Astrocyte (in vitro differentiated cells and primary cell): Measurements from ENCODE around the gene GREB1. TPM values are rescaled to one million over a fixed set of nuclear protein-coding genes. Genes with fewer than 3 reads are reported as not detected.
A peak's percentile ranks its signal among the peaks of the same experiment; 100 is the strongest.

Source experiments
- DNase-seq: peaks from one replicate; pipeline ENCODE4 v3.0.0-alpha.2; 2010; ENCODE audit warnings: low read depth
- FAIRE-seq: peaks from 2 replicates; lab custom pipeline; 2011; peaks lifted over from hg19 to GRCh38; lab: Jason Lieb, UNC
- H2AFZ ChIP-seq: 2 replicates; pipeline ENCODE4 v1.6.0; 2012; ENCODE audit warnings: low read depth, low read length, inconsistent platforms
- H3K27ac ChIP-seq: 2 replicates; pipeline ENCODE4 v1.5.1; 2011; ENCODE audit warnings: low read depth, low read length, inconsistent platforms
- H3K27me3 ChIP-seq: 2 replicates; pipeline ENCODE4 v1.6.0; 2011; ENCODE audit warnings: low read length, inconsistent platforms; ENCODE audit not compliant: insufficient read depth
- H3K36me3 ChIP-seq: 2 replicates; pipeline ENCODE4 v1.5.1; 2011; ENCODE audit warnings: low read length, inconsistent platforms; ENCODE audit not compliant: insufficient read depth
- H3K4me1 ChIP-seq: 2 replicates; pipeline ENCODE4 v1.5.1; 2011; ENCODE audit warnings: low read length, inconsistent platforms; ENCODE audit not compliant: insufficient read depth
- H3K4me2 ChIP-seq: 2 replicates; pipeline ENCODE4 v1.6.0; 2012; ENCODE audit warnings: low read length, inconsistent platforms
- H3K4me3 ChIP-seq: 2 replicates; pipeline ENCODE4 v1.5.1; 2011; ENCODE audit warnings: low read depth, mild to moderate bottlenecking, low read length, inconsistent platforms; ENCODE audit not compliant: insufficient read depth
- H3K79me2 ChIP-seq: 2 replicates; pipeline ENCODE4 v1.6.0; 2012; ENCODE audit warnings: mild to moderate bottlenecking, low read length, inconsistent platforms; ENCODE audit not compliant: insufficient read depth
- H3K9ac ChIP-seq: 2 replicates; pipeline ENCODE4 v1.6.0; 2012; ENCODE audit warnings: mild to moderate bottlenecking, low read length, inconsistent platforms
- H3K9me3 ChIP-seq: 2 replicates; pipeline ENCODE4 v1.5.1; 2012; ENCODE audit warnings: low read depth, mild to moderate bottlenecking, low read length, inconsistent platforms; ENCODE audit not compliant: insufficient read depth
- H4K20me1 ChIP-seq: 2 replicates; pipeline ENCODE4 v1.6.0; 2012; ENCODE audit warnings: low read length, inconsistent platforms; ENCODE audit not compliant: insufficient read depth
- H3K27ac Mint-ChIP-seq: one replicate; pipeline ENCODE4 v1.8.0; 2021; ENCODE audit warnings: mild to moderate bottlenecking, mixed read lengths; ENCODE audit not compliant: unreplicated experiment
- H3K27me3 Mint-ChIP-seq: one replicate; pipeline ENCODE4 v1.8.0; 2021; ENCODE audit warnings: low read depth, mixed read lengths; ENCODE audit not compliant: unreplicated experiment
- H3K36me3 Mint-ChIP-seq: one replicate; pipeline ENCODE4 v1.8.0; 2021; ENCODE audit warnings: low read depth, mixed read lengths; ENCODE audit not compliant: unreplicated experiment
- H3K4me1 Mint-ChIP-seq: one replicate; pipeline ENCODE4 v1.8.0; 2021; ENCODE audit warnings: low read depth, mixed read lengths; ENCODE audit not compliant: unreplicated experiment
- H3K4me3 Mint-ChIP-seq: one replicate; pipeline ENCODE4 v1.8.0; 2021; ENCODE audit warnings: mild to moderate bottlenecking, moderate library complexity, mixed read lengths; ENCODE audit not compliant: unreplicated experiment
- H3K9me3 Mint-ChIP-seq: one replicate; pipeline ENCODE4 v1.8.0; 2021; ENCODE audit warnings: mild to moderate bottlenecking, mixed read lengths; ENCODE audit not compliant: unreplicated experiment
- CTCF ChIP-seq: IDR thresholded peaks from 2 replicates; pipeline ENCODE4 v1.5.1; 2011; ENCODE audit warnings: low read depth, mild to moderate bottlenecking, inconsistent platforms, low read length, moderate library complexity; ENCODE audit not compliant: insufficient read depth
- EZH2 ChIP-seq: IDR thresholded peaks from 2 replicates; pipeline ENCODE4 v1.6.1; 2012; ENCODE audit warnings: mild to moderate bottlenecking, low read length, inconsistent platforms; ENCODE audit not compliant: insufficient read depth
- total RNA-seq: library from RNA; stranded (reverse); gene quantifications from 2 replicates; pipeline ENCODE4 v1.2.1, GENCODE V29; 2021

Gene GREB1
- total RNA-seq, 1 donor from 2014 or later: 14.5 TPM

DNA sequence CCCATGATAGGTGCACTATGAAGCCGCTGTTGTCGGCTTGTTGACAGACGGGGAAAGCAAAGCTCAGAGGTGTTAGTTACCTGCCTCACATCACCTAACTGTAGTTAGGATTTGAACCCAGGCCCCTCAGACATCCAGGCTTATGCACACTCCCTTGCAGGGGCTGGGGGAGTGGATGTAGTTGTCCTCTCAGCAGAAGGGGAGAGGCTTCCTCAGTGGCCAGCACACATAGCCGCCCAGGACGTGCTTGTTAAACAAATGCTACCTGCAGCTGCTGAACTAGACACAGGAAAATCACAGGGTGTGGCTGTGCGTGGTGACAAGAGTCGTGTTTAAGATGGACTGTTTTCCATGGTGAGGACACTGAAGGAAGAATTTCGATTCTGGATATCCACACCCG is 39.2 kb downstream of the GREB1 start:
- FAIRE-seq: no peak

GRCh38 chr2:11573418-11574175 is 39.8 kb downstream of the GREB1 start:
- Histone ChIP-seq H3K36me3 (no peaks in the 10 kb centered on the region), H3K9me3 (no peaks in the 10 kb centered on the region), H3K4me1 (peaks cover 16% of the 10 kb centered on the region), H2AFZ (no peak overlapping the region), H3K27ac (no peak overlapping the region), H3K4me2 (peak overlapping the region; percentile 50), H3K27me3 (peaks cover 10% of the 10 kb centered on the region), H3K79me2 (no peaks in the 10 kb centered on the region), H4K20me1 (no peaks in the 10 kb centered on the region), H3K9ac (peak overlapping the region; percentile 13), H3K4me3 (no peak overlapping the region)
- TF ChIP-seq CTCF: no peak
- no peak for TF ChIP-seq EZH2
- Mint-ChIP-seq H3K36me3 (no peaks in the 10 kb centered on the region), H3K27ac (peak overlapping the region; percentile 91), H3K27me3 (peaks cover 21% of the 10 kb centered on the region), H3K9me3 (peaks cover 1% of the 10 kb centered on the region), H3K4me3 (no peak overlapping the region), H3K4me1 (peaks cover 36% of the 10 kb centered on the region)
- FAIRE-seq (no peak), DNase-seq (peak; percentile 78)

More for the DNA sequence above, 39.2 kb downstream of the GREB1 start:
- Mint-ChIP-seq H3K36me3 (no peaks in the 10 kb centered on the region), H3K4me1 (peaks cover 36% of the 10 kb centered on the region), H3K9me3 (peaks cover 1% of the 10 kb centered on the region), H3K4me3 (no peak overlapping the region), H3K27me3 (peaks cover 21% of the 10 kb centered on the region), H3K27ac (peak overlapping the region; percentile 91)
- H3K79me2 ChIP-seq: no peaks in the 10 kb centered on the region
- no peak for DNase-seq
- H3K36me3 ChIP-seq: no peaks in the 10 kb centered on the region
- peak overlapping the region; percentile 50 for H3K4me2 ChIP-seq
- H2AFZ ChIP-seq: no peak overlapping the region
- H4K20me1 ChIP-seq: no peaks in the 10 kb centered on the region
- no peak for TF ChIP-seq EZH2
- no peak for TF ChIP-seq CTCF
- H3K27me3 ChIP-seq: peaks cover 13% of the 10 kb centered on the region
- no peak overlapping the region for H3K27ac ChIP-seq
- H3K9ac ChIP-seq: no peak overlapping the region
- no peak overlapping the region for H3K4me3 ChIP-seq
- peaks cover 16% of the 10 kb centered on the region for H3K4me1 ChIP-seq
- no peaks in the 10 kb centered on the region for H3K9me3 ChIP-seq
